Measurements from ENCODE around the gene PEMT. TPM values are rescaled to one million over a fixed set of nuclear protein-coding genes. Genes with fewer than 3 reads are reported as not detected.

PEMT gene
- total RNA-seq, 1 experiment from 2014 or later = 18.9 TPM

- DNase-seq (ENCODE audit: low read depth) = no peak
Measured at GRCh38 chr17:17609121-17609520, 17.6 kb upstream of the PEMT start.

DNA sequence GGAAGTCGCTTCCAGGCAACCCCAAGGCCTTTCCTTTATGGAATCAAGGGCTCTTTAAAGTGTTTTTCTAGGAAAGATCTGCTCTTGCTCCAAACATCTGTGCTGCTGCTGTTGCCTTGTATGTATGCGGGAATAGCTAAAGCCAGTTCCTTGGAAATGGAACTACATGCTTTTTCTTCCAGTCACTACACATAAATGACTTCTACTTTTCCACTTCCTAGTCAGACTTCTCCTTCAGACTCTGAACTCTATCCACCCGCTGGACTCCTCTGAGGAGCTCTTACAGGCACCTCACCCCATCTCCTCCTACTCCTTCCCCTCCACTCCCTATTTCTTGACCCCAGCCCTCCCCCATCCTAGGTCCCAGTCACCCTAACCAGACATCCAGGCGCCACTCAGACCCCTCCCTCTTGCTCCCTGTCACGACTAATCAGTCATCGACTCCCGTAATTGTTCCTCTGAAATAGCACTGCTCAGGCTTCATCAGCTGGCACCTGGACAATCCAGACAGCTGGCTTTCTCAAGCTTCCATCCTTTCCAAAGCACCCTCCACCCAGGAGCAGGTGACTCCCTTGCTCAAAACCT is 15.0 kb upstream of the PEMT start:
- DNase-seq (ENCODE audit: low read depth) = no peak
- in situ Hi-C loops (cut with HindIII; ENCODE audit: low pct_unique_long_range_greater_than_20kb, low sequenced_read_pairs) = no loop called here

More at GRCh38 chr17:17609121-17609520, 17.6 kb upstream of the PEMT start:
- in situ Hi-C loops (cut with HindIII; ENCODE audit: low pct_unique_long_range_greater_than_20kb, low sequenced_read_pairs) = no loop called here

- no peak for DNase-seq (ENCODE audit: low read depth)
Measured at GRCh38 chr17:17605729-17606088, 14.2 kb upstream of the PEMT start.

GRCh38 chr17:17605083-17605728 is 13.7 kb upstream of the PEMT start:
- in situ Hi-C loops (cut with HindIII; ENCODE audit: low pct_unique_long_range_greater_than_20kb, low sequenced_read_pairs) = no loop called here
- DNase-seq (ENCODE audit: low read depth) = no peak

More at GRCh38 chr17:17605729-17606088, 14.2 kb upstream of the PEMT start:
- in situ Hi-C loops (cut with HindIII; ENCODE audit: low pct_unique_long_range_greater_than_20kb, low sequenced_read_pairs) = no loop called here

GRCh38 chr17:17603895-17604225 is 12.4 kb upstream of the PEMT start:
- DNase-seq (ENCODE audit: low read depth) = no peak
- in situ Hi-C loops (cut with HindIII; ENCODE audit: low pct_unique_long_range_greater_than_20kb, low sequenced_read_pairs) = no loop called here

GRCh38 chr17:17603178-17603894 is 11.8 kb upstream of the PEMT start:
- DNase-seq (ENCODE audit: low read depth) = no peak
- in situ Hi-C loops (cut with HindIII; ENCODE audit: low pct_unique_long_range_greater_than_20kb, low sequenced_read_pairs) = no loop called here

- DNase-seq (ENCODE audit: low read depth) = no peak
- in situ Hi-C loops (cut with HindIII; ENCODE audit: low pct_unique_long_range_greater_than_20kb, low sequenced_read_pairs) = no loop called here
Measured at GRCh38 chr17:17599965-17600364, 8.5 kb upstream of the PEMT start.

GRCh38 chr17:17598003-17598402 is 6.5 kb upstream of the PEMT start:
- no peak for DNase-seq (ENCODE audit: low read depth)
- in situ Hi-C loops (cut with HindIII; ENCODE audit: low pct_unique_long_range_greater_than_20kb, low sequenced_read_pairs) = no loop called here

- no peak for DNase-seq (ENCODE audit: low read depth)
- in situ Hi-C loops (cut with HindIII; ENCODE audit: low pct_unique_long_range_greater_than_20kb, low sequenced_read_pairs) = no loop called here
Measured at GRCh38 chr17:17595755-17596154, 4.2 kb upstream of the PEMT start.

GRCh38 chr17:17593222-17593620 is 1.7 kb upstream of the PEMT start:
- in situ Hi-C loops (cut with HindIII; ENCODE audit: low pct_unique_long_range_greater_than_20kb, low sequenced_read_pairs) = no loop called here

GRCh38 chr17:17590883-17591354 is 589 bp downstream of the PEMT start:
- DNase-seq (ENCODE audit: low read depth) = no peak
- in situ Hi-C loops (cut with HindIII; ENCODE audit: low pct_unique_long_range_greater_than_20kb, low sequenced_read_pairs) = no loop called here

More at GRCh38 chr17:17593222-17593620, 1.7 kb upstream of the PEMT start:
- DNase-seq (ENCODE audit: low read depth) = no peak

DNA sequence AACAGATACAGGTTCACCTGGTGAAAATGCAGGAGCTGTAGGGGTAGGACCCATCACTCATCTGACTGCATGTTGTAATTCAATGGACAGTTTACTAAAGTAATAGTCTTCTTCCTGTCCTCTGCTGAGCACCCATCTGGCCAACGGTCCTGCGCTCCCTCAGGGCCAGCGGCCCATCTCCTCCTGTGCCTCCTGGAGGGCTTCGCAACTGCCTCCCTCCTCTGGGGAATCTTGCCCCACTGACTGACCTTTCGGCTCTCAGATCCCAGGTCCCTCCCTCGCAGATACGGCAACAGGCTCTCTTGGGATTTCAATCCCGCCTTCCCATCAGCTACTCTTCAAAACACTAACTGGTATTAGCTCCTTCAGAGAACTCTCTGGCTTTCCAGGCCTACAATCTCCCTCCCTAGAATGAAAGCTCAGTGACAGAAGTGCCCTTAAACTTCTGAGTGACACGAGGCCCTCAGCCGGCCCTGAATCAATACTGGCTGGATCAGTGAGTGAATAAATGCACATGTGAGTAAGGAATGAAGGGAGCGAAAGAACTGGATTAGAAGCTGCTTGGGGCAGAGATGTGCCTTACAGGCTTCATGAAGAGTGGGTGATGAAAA is 1.3 kb downstream of the PEMT start:
- in situ Hi-C loops (cut with HindIII; ENCODE audit: low pct_unique_long_range_greater_than_20kb, low sequenced_read_pairs) = no loop called here
- DNase-seq (ENCODE audit: low read depth) = no peak

- in situ Hi-C loops (cut with HindIII; ENCODE audit: low pct_unique_long_range_greater_than_20kb, low sequenced_read_pairs) = no loop called here
- peak; percentile 46 for DNase-seq (ENCODE audit: low read depth)
Measured at GRCh38 chr17:17587614-17588337, 3.7 kb downstream of the PEMT start.

GRCh38 chr17:17582372-17582771 is 9.1 kb downstream of the PEMT start:
- in situ Hi-C loops (cut with HindIII; ENCODE audit: low pct_unique_long_range_greater_than_20kb, low sequenced_read_pairs) = no loop called here
- no peak for DNase-seq (ENCODE audit: low read depth)

DNA sequence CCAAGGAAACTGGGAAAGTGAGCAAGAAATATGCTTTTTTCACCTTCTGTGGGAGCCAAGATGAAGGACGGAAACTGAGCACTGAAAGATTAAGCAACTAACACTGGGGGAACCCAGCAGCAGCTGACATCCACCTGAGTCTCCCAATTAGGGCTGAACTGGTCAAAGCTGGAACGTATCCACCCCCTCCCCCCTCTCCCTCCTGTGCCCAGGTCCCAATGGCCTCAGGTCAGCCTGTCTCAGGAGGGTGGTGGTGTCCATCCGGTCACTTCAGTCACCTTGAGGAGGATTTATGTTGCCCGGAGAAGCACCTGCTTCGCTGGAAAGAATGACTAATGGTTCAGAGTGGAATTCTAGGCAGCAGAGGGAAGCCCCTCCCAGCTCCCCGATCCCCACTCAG is 10.0 kb downstream of the PEMT start:
- in situ Hi-C loops (cut with HindIII; ENCODE audit: low pct_unique_long_range_greater_than_20kb, low sequenced_read_pairs) = no loop called here
- no peak for DNase-seq (ENCODE audit: low read depth)

DNA sequence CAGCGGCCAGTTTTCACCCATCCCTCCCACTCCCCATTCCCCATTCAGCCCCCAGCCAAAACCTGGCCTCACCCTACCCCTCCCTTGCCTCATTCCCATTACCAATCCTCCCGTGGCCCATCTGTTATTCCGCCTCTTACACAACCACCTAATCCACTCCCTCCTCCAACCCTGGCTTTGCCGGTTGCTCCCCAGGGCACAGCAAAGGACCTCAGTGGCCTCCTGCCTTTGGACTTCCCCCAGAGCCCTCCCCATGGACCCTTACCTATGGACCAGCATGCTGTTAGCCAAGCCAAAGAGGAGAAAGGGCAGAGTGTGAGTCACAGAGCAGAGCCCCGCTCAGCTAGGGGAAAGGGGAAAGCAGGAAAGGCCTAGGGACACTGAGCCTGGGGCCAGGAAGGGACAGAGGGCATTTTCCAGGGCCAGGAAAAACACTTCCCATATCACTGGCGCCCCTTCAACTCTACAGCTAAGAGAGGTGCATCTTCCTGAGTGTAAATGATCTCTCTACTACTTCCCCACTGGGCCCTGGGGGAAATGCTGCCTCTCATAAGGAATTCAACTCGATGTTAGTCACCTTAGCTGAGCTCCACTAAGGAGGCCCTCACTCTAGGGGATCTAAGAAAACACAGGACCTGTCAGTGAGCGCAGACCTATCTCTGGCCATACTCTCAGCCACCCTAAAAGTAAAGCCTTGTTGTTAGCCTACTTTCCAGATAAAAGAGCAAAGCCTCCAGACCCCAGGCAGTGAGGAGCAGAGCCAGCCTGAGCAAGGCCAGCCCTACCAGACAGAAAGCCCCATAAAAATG is 10.6 kb downstream of the PEMT start:
- in situ Hi-C loops (cut with HindIII; ENCODE audit: low pct_unique_long_range_greater_than_20kb, low sequenced_read_pairs) = no loop called here
- DNase-seq (ENCODE audit: low read depth) = no peak

GRCh38 chr17:17579691-17580090 is 11.8 kb downstream of the PEMT start:
- in situ Hi-C loops (cut with HindIII; ENCODE audit: low pct_unique_long_range_greater_than_20kb, low sequenced_read_pairs) = no loop called here
- no peak for DNase-seq (ENCODE audit: low read depth)

DNA sequence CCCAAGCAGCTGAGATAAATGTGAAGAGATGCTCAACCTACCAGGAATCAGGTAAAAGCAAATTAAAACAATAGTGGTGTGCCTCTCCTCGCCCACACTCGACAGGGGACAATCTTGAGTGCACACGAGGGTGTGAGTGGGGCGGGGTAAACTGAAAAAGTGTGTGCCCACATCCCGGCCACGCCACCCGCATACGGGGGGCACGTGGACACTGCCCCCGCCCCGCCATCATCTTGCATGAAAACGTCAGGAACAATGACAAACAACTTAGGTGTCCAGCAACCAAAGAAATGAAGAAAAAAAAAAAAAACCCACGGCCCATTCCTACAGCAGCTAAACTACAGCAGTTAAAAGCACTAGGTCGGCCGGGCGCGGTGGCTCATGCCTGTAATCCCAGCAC is 14.1 kb downstream of the PEMT start:
- in situ Hi-C loops (cut with HindIII; ENCODE audit: low pct_unique_long_range_greater_than_20kb, low sequenced_read_pairs) = no loop called here
- peak; percentile 66 for DNase-seq (ENCODE audit: low read depth)
